Hippocampal formation (tissue), 2 donors: ENCODE data around the gene GTF2A1.
A peak's percentile ranks its signal among the peaks of the same experiment; 100 is the strongest.
"Not testable (repeated sequence)": the region's sequence is repeated elsewhere in the genome, so short reads cannot be mapped to it uniquely, and the experiment has no call there.

ENCODE experiments used
- DNase-seq, 2 donors: peaks; one replicate each; lab custom pipeline; 2025; lab: John Stamatoyannopoulos, UW

Gene GTF2A1

DNA sequence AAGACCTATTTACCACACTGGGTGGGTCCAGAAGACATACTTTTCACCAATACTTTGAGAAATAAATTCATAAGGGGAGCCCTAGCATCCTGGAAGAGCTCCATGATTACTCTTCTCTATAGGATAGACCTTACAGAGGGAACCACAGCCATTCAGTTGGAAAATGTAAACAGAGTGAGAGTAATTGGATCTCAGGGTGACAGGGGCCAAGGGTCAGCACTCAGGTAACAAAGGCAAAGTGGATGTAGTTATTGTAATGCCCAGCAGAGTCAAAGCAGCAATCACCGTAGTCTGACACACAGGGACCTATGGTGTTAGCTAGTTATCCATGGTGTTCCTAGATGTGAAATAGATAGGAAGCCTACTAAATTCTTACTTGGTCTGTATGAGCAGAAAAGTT lies 10.8 kb upstream of the GTF2A1 start:
- DNase-seq: no peak

DNA sequence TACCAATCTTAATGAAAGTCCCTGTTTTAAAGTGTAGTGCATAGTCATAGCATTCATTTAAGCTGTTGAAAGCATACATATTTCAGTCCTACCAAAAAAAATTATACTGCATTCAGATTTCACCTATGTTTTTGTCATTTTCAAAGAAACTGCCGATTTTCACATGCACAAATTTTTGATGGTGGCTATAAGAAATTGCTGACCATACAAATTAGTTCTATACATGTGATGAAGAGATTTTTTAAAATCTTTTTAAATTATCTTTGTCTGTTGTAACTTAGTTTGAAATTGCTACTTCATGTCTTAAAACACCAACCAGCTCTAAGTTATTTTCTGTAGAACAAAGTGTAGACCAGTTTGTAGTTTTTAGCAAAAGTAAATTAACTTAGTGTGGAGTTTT lies 3.5 kb upstream of the GTF2A1 start:
- DNase-seq: no peak

DNA sequence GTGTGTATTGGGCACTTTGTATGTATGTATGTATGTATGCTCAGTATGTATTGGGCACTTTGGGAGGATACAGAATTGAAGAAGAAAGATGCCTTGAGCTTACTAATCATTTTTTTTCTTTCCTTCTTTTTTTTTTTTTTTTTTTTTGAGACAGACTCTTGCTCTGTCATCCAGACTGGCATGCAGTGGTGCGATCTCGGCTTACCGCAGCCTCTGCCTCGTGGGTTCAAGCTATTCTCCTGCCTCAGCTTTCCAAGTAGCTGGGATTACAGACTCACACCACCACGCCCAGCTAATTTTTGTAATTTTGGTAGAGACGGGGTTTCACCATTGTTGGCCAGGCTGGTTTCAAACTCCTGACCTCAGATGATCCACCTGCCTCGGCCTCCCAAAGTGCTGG lies 3.0 kb upstream of the GTF2A1 start:
- DNase-seq: not testable (repeated sequence)

DNA sequence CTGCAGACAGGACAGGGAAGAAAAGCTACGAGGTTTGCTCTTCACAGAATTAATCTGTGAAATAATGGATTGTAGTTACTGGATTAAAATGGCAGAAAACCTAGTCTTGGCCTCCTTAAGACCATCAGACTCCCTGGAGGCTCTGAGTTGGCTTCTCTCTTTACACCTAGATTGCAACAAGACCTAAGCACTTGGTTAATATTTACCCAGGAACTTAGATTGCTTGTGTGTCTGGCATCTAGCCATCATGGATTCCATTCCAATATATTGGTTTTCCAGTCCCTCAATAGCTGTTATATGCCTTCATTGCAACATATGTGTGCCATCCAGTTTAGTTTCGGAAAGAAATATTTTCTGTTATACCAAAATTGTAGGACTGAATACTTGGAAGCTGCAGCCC lies 1.9 kb upstream of the GTF2A1 start:
- DNase-seq: no peak

DNA sequence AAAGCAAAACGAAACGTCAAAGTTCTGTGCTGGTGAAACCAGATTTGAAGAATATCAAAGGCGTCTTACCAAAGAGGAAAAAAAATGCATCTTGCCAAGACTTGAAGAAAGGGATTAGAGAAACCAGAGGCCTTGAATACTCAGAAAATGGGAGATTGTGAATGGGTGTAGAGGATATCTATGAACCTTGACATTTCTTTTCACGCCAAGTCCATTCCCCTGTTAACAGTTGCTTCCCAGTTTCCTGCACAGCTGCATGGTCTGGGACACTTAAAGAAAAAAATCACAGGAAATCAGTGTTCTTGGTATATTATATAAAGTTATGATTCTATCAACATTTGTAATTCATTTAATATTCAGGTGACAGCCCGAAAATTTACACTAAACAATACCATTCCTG lies 1.4 kb upstream of the GTF2A1 start:
- DNase-seq: no peak

DNA sequence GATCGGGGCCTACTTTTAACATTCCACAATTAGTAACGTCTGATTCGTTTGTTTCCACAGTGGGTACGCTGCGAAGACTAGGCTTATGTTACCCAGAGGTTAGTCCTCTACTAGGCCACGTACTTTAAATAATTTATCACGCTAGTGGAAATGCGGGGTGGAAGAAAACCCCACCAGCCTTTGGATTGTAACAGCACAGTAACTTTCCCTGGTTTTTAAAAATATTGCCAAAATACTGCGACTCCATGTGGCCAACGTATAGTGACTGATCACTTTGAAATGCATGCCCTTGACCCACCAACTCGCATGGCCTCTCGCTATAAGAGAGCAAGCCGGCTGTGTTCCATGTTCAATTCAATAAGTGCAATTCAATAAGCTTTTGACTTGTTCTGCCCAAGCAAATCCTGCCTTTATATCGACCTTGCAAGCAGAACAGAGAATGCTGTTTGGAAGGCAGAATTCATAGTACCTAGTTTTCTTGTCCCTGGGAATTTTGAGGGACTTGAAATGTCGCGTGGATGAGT lies 882 bp upstream of the GTF2A1 start:
- no peak for DNase-seq

DNA sequence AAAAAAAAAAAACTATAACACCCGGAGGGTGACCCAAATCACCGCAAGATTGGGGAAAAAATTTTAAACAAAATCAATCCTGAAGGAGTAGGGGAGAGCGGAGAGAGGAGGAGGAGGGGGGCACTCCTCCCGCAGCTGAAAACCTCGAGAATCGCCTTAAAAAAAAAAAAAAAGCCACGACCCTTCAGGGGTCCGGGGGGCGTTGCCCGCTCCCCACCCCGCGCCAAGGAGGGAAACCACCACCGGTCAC lies 254 bp downstream of the GTF2A1 start:
- DNase-seq: no peak

DNA sequence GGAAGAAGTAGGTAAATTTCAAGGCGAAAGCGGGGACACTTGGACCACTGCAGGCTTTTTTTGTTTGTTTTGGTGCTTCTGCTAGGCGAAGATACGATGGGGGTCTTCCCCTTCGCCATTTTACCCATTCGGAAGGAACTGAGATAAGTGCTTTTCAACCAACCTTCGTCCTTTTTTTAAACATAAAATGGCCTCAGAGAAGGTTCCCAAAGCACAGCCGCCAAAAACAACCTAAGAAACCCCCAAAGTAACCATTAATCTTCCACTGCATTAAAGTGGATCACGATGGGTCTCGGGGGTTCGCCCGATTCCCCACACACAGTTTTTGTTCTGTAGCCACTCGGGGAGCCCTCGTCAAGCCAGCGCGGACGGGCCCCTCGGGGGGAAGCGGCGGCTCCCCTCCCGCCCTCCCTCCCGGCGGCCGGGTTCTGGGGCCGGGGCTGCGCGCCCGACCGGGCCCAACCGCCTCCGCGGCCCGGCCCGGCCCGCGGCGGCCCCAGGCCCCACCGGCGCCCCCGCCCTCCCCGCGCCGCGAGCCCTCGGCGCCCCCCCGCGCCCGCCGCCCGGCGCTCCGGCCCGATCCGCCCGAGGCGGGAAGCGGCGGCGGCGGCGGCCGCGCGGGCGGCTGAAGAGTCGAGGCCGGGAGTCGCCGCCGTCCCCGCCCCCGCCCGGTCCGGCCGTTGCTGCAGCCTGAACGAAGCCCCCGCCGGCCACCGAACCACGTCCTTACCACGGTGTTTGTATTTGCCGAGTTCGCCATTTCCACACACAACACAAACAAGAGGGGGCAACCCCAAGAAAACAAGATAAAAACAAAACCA lies 790 bp downstream of the GTF2A1 start:
- peak in 1 of 2 donors; percentile 74 for DNase-seq

DNA sequence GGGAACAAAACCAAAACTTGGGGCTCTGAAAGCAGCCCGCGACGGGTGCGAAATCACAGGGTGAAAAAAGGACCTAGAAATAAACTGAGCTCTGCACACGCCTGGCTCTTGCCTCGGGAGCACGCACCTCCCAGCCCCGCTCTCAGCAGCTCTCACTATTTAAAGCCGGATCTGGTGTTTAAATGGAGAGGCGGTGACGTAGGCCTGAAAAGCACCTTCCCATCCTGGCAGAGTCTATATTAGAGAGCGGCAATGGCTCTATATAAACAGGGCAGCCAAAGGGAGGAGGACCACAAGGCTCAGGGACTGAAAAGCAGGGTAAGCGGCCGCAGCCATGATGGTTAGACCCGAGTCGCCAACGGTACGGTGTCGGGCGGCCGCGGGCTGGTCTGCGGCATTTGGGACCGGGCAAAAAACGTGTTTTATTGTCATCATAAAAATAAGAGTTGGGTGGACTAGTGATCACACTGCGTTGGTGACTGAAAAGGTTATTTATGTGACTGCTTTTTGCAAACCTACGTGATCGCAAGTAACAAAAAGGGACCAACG lies 1.5 kb downstream of the GTF2A1 start:
- DNase-seq: peak; percentile 89 to 98

DNA sequence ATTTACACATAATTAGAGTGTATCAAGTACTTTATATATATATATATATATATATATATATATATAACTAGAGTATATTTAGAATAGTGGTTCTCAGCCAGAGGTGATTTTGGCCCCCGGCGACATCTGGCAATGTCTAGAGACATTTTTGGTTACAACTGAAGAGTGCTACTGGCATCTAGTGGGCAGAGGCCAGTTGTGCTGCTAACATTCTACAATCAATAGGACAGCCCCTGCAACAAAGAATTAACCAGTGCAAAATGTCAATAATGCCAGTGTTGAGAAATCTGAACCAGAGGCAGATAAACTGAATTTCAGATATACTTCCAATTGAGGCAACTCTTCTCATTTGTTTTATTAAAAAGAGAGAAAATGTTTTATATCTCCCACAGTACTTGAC lies 8.9 kb downstream of the GTF2A1 start:
- DNase-seq: peak; percentile 15 to 57

DNA sequence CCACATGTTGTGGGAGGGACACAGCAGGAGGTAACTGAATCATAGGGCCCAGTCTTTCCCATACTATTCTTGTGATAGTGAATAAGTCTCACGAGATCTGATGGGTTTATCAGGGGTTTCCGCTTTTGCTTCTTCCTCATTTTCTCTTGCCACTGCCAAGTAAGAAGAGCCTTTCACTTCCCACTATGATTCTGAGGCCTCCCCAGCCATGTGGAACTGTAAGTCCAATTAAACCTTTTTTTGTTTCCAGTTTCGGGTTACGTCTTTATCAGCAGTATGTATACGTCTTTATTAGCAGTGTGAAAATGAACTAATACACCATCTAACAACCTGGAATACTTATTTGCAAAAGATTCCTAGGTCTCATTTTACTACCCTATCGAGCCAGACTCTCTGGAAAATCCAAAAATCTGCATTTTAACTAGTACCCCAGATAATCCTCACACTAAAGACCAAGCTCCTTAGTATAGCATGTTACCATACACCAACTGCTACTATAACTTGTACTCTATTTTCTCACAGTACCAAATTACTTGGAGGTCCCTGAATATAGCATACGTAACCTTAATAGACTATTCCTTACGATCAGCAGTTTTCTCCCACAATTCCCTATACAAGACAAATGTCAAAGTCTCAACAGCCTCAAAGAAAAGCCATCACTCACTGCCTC lies 11.5 kb downstream of the GTF2A1 start:
- no peak for DNase-seq

DNA sequence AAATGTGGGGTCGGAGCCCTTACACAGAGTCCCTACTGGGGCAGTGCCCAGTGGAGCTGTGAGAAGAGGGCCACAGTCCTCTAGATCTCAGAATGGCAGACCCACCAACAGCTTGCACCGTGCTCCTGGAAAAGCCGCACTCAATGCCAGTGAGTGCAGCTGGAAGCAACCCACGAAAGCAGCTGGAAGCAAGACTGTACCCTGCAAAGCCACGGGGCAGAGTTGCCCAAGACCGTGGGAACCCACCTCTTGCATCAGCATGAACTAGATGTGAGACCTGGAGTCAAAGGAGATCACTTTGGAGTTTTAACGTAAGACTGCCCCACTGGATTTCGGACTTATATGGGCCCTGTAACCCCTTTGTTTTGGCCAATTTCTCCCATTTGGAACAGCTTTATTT lies 12.3 kb downstream of the GTF2A1 start:
- no peak for DNase-seq

DNA sequence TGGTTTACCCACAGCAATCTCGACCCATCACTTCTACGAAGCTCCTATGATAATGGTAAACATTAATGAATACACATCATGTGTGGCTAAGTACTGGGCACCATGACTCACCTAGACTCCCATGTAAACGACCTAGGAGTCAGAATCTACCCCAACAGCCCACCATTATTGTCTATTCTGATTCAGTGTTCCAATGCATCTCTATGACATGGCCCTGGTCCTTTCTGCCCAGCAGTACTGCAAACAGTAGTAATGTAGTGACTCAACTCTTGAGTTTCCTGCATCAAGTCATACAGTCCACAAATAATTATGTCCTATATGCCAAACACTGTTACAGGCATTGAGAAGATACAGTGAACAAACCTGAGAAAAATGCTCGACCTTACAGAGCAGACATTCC lies 14.6 kb downstream of the GTF2A1 start:
- no peak for DNase-seq

DNA sequence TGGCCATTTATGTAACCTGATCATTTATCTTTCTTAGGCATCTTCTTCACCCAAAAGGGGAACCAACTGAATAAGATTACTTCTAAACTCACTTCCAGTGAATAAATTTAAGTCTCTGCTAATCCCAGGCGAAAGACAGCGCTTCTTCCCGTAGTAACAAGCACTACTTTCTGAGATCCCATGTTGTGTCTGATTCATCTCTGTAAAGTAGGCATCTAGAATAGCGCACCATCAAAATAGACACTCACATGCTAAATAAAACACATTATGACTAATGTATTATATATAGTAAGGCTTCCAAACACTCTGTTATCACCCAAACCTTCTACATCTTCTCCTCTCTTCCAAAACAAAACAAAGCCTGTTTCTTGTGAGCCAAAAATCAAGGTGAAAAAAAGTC lies 15.1 kb downstream of the GTF2A1 start:
- DNase-seq: peak in 1 of 2 donors; percentile 4

DNA sequence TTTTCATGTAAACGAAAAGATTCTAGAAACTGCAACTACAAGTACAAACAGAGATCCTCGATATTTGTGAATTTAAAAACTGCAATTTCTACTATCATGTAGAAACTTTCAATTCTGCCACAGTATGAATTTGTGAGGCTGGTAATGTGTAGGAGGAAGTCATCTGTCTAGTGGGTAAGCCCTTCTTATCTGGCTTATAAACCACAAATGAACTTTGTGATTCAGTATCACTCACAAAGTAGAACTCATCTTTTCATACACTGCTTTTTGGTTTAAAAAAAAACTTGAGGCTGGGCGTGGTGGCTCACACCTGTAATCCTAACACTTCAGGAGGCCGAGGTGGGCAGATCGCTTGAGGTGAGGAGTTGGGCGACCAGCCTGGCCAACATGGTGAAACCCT lies 20.7 kb downstream of the GTF2A1 start:
- no peak for DNase-seq

DNA sequence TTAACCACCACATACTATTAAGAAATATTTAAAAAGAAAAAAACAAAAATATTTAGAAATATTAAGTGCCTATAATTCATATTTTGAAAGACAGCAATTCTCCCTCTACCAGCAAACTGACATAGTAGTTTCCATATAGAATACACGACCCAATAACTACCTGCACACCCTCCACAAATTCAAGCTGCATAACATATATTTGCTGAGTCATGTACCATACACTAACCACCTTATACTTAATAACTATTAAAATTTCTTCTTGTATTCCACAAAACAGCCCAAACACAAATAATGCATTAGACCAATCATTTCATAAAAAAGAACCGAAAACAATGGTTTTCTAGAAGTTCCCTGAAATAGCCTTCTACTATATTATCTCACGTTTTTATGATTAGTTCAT lies 21.7 kb downstream of the GTF2A1 start:
- DNase-seq: no peak

DNA sequence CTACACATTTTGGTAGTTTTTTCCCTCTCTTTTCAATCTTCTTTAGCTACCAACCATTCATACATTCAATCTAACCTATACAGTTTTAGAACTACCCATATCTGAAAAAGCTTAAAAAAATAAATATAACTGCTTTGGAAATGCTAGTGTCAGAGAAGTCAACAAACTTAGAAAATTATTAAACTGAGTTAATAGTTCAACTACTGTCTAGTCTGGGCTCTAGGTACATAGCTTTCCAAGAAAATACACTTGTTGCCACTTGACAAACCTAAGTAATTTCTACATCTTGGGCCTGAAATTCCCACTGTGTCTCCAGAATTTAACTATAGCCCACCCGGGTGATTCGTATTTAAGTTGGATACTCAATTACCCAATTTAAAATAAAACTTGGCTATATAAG lies 22.1 kb downstream of the GTF2A1 start:
- DNase-seq: no peak

DNA sequence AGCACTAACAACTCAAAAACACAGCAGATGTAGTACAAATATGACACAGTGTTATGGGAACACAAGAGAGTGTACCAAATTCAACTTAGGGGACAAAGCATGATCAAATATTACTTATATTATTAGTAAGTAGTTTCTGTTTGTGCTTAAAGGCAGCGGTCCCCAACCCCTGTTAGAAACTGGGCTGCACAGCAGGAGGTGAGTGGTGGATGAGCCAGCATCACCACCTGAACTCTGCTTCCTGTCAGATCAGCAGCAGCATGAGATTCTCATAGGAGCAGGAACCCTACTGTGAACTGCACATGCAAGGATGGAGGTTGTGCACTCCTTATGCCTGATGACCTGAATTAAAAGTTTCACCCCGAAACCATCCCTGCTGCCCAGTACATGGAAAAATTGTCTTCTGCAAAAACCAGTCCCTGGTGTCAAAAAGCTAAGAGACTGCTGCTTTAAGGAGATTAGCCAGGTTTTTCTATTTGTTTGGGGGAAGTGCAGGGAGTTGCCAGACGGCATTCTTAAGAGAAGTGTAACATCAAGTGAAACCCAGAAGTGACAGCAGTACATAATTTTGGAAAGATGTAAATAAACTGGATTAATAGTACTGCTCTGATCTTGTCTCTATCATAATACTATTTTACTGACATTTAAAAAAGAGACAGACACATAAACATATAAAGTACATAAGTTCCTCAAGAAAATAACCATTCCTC lies 26.7 kb downstream of the GTF2A1 start:
- DNase-seq: no peak

DNA sequence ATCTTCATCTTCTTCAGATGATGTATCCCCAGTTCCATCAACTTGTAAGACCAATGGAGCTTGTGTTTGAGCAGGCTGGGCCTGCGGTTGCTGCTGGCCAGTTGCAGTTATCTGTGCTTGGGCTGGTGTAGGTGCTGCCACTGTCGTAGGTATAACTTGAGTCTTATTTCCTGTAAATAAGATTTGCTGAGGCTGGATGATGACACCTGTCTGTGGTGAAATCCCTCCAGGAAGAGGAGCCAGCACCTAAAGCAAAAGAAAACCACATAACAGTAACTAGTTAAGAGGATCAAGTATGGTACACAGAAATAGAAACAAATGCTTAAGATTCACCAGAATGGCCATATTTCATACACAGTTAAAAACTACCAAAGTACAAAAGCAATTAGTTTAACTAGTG lies 28.2 kb downstream of the GTF2A1 start:
- DNase-seq: no peak

DNA sequence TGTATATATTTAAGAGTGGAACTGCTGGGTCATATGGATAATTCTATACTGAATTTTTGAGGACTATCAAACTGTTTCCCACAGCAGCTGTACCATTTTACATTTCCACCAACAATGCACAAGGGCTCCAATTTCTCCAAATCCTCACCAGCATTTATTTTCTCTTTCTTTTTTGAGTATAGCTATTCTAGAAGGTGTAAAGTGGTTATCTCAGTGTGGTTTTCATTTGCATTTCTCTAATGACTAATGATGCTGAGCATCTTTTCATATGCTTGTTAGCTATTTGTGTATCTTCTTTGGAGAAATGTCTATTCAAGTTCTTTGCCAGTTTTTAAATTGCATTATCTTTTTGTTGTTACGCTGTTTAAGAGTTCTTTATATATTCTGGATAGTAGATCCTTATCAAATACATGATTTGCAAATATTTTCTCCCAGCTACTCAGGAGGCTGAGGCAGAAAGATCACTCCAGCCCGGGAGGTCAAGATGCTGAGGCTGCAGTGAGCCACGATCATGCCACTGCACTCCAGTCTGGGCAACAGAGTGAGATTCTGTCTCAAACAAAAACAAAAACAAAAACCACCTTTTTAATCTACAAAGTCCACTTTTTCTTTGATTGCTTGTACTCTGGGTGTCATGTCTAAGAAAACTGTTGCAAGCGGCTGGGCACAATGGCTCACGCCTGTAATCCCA lies 32.8 kb downstream of the GTF2A1 start:
- DNase-seq: no peak

DNA sequence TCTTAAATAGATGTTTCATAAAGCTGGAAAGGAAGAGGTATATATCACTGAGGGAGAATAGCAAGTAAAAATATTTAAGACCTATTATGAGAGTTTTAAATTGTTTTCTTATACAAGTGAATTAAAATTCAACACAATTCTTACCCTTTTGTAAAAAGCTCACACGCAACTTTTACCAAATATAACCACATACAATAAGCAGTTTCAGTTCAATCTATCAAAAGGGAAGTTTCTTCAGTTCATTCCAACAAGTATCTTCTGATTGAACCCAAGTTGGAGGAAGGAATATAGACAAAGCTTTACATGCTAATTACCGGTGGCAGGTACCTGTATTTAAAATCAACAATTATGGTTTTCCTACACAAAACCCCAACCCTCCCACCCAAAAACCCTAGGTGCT lies 41.1 kb downstream of the GTF2A1 start:
- DNase-seq: no peak

DNA sequence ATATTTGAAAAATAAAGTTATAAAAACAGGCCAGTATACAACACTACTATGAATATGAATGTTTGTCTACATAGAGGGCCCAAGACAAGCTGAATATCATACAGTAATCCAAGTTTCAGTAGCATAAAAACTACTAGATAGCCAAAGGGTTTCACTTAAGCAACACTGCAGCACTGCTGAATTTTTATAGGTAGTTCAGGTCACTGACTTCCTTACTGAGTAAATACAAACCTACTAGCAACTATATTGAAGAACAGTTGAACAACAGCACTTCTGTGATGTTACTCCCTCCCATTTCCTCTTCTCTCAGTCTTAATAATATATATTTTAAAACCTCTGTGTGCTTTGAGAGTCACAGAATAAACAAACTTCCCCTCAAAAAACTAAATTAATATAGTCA lies 42.7 kb downstream of the GTF2A1 start:
- no peak for DNase-seq
